ENCODE data around the gene GLTPD2. TPM values are rescaled to one million over a fixed set of nuclear protein-coding genes. Genes with fewer than 3 reads are reported as not detected.

GLTPD2 gene
- total and polyA plus RNA-seq, 2 donors (not counting 3 experiments of a cell fraction or from before 2014, with no cell fraction given) = not detected

DNA sequence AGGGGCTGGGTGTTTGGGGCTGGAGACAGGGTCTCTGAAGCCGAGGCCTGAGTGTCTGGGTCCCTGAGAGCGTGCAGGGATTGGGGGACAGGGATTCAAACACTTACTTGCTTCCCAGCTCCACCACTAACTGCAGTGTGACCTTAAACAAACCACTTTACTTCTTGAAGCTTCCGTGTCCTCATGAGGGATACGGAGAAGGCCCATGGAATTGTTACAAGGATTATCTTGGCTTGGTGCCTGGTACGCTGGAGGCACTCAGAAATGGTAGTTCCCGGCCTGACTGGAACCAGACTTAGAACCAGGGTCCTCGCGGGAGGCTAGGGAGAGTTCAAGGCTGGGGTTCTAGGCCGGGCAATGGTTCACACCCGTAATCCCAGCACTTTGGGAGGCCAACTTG lies 46.1 kb upstream of the GLTPD2 start:
- Histone ChIP-seq H3K79me2 (ENCODE audit: control insufficient read depth, insufficient read depth, low read length) (no peaks in the 10 kb centered on the region), H3K9me1 (replicated peaks; ENCODE audit: control insufficient read depth, extremely low read depth, insufficient read depth, low read length) (no peaks in the 10 kb centered on the region), H3K9ac (replicated peaks; ENCODE audit: extremely low read depth, insufficient read depth, low read length) (no peak overlapping the region), H3K36me3 (ENCODE audit: control insufficient read depth in 2 of 2, extremely low read depth in 1 of 2, insufficient read depth in 2 of 2, low read length in 2 of 2) (no peaks in the 10 kb centered on the region), H3K9me3 (replicated peaks; ENCODE audit: control insufficient read depth, insufficient read depth, low read length) (no peaks in the 10 kb centered on the region), H2AFZ (ENCODE audit: low read depth, low read length) (no peak overlapping the region), H3K4me2 (ENCODE audit: insufficient read depth, low read length) (no peak overlapping the region), H3K4me3 (replicated peaks in 1 of 3; ENCODE audit: insufficient read depth in 1 of 3, low read depth in 1 of 3, low read length in 3 of 3) (no peak overlapping the region), H3K4me1 (ENCODE audit: control insufficient read depth, extremely low read depth, insufficient read depth, low read length) (peaks cover 8% of the 10 kb centered on the region), H3K27me3 (ENCODE audit: control insufficient read depth in 2 of 2, insufficient read depth in 2 of 2, low read length in 2 of 2) (peaks cover 9 to 14% of the 10 kb centered on the region in 2 experiments), H3K27ac (ENCODE audit: insufficient read depth, low read depth, low read length) (no peak overlapping the region), H4K20me1 (replicated peaks; ENCODE audit: control insufficient read depth, extremely low read depth, insufficient read depth, low read length) (no peaks in the 10 kb centered on the region)
- ChIA-PET CTCF (interaction anchor here (1.5 kb wide), 1 partner anchor 37 kb away, joined by 3 read pairs; no protein-coding TSS in a partner anchor), POLR2A (no interaction called here)
- intact Hi-C loops (cut with micrococcal nuclease) (no loop called here), dilution Hi-C loops (cut with MboI; ENCODE audit: extremely low pct_ligation_motif_present, low sequenced_read_pairs) (no loop called here)
- no TSS peak for BruUV-seq (replicated peaks)
- DNase-seq (ENCODE audit: low read depth, low spot score) = no peak
- no peak for FAIRE-seq
- no peak for TF ChIP-seq EZH2 (IDR thresholded peaks at IDR 0.05; ENCODE audit: borderline replicate concordance, low read depth, low read length, severe bottlenecking)
- TF ChIP-seq, protein P1, sequence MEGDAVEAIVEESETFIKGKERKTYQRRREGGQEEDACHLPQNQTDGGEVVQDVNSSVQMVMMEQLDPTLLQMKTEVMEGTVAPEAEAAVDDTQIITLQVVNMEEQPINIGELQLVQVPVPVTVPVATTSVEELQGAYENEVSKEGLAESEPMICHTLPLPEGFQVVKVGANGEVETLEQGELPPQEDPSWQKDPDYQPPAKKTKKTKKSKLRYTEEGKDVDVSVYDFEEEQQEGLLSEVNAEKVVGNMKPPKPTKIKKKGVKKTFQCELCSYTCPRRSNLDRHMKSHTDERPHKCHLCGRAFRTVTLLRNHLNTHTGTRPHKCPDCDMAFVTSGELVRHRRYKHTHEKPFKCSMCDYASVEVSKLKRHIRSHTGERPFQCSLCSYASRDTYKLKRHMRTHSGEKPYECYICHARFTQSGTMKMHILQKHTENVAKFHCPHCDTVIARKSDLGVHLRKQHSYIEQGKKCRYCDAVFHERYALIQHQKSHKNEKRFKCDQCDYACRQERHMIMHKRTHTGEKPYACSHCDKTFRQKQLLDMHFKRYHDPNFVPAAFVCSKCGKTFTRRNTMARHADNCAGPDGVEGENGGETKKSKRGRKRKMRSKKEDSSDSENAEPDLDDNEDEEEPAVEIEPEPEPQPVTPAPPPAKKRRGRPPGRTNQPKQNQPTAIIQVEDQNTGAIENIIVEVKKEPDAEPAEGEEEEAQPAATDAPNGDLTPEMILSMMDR (IDR thresholded peaks at IDR 0.05; ENCODE audit: extremely low read depth in 1 of 2, insufficient read depth in 1 of 2, low read depth in 1 of 2, low read length in 2 of 2) = no peak
- TF ChIP-seq, protein P2, sequence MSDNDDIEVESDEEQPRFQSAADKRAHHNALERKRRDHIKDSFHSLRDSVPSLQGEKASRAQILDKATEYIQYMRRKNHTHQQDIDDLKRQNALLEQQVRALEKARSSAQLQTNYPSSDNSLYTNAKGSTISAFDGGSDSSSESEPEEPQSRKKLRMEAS (IDR thresholded peaks at IDR 0.05; ENCODE audit: insufficient read depth, insufficient read length) = no peak
- no peak for TF ChIP-seq GATA2 (IDR thresholded peaks at IDR 0.05; ENCODE audit: insufficient read depth, insufficient read length, low read depth, low read length)
- TF ChIP-seq MYC (IDR thresholded peaks at IDR 0.05; ENCODE audit: low read depth, low read length) = no peak
- TF ChIP-seq JUN (IDR thresholded peaks at IDR 0.05; ENCODE audit: borderline replicate concordance, insufficient read depth, insufficient read length, low read depth) = no peak
- TF ChIP-seq POLR2A (IDR thresholded peaks at IDR 0.05; ENCODE audit: low read depth, low read length) = no peak
- TF ChIP-seq FOS (IDR thresholded peaks at IDR 0.05; ENCODE audit: borderline replicate concordance, insufficient read depth, low read length) = no peak
- no peak for TF ChIP-seq POLR2AphosphoS5 (IDR thresholded peaks at IDR 0.05; ENCODE audit: insufficient read depth, low read depth, low read length)

Measured in endothelial cell of umbilical vein (primary cell).